ENCODE results near the gene SERPINB6.

GRCh38 chr6:2938004-2938631, 33.2 kb downstream of the SERPINB6 start:
- no peak for TF ChIP-seq CTCF (conservative IDR thresholded peaks at IDR 0.05)
- no peak for TF ChIP-seq EZH2 (IDR thresholded peaks at IDR 0.05; ENCODE audit: low read depth)
